Left ventricle myocardium inferior (tissue), 1 donor: ENCODE measurements around the gene TCFL5. TPM values are rescaled to one million over a fixed set of nuclear protein-coding genes. Genes with fewer than 3 reads are reported as not detected.

Experiments used
- DNase-seq: peaks from one replicate; pipeline ENCODE4 v3.0.0-alpha.2; 2020
- H3K27ac ChIP-seq: fragments of 200-600 bp; replicated peaks from 2 replicates; pipeline ENCODE4 v1.8.0; 2021
- H3K27me3 ChIP-seq: fragments of 200-600 bp; 2 replicates; pipeline ENCODE4 v1.8.0; 2021; ENCODE audit warnings: low read depth
- H3K36me3 ChIP-seq: fragments of 200-600 bp; 2 replicates; pipeline ENCODE4 v1.8.0; 2021
- H3K4me1 ChIP-seq: fragments of 200-600 bp; 2 replicates; pipeline ENCODE4 v1.8.0; 2021
- H3K4me3 ChIP-seq: fragments of 200-600 bp; 2 replicates; pipeline ENCODE4 v1.8.0; 2021; ENCODE audit warnings: mild to moderate bottlenecking, moderate library complexity
- H3K9me3 ChIP-seq: fragments of 200-600 bp; replicated peaks from 2 replicates; pipeline ENCODE4 v1.8.0; 2021
- intact Hi-C: fragments of 100-400 bp; cut with micrococcal nuclease; formaldehyde crosslinking; loops from one replicate; pipeline ENCODE4 v1.11.0; 2022
- long read RNA-seq: library from polyadenylated mRNA; unstranded; transcript quantifications from one replicate; pipeline ENCODE4 v2.0.0, GENCODE V29; 2021
- total RNA-seq: library from RNA; stranded (reverse); fragmentation: NEBNext Ultra II Directional; extraction: Animal tissue kit (Norgen Biotek cat#: 25700); gene quantifications from one replicate; pipeline ENCODE4 v1.2.1, GENCODE V29; 2021
- TF ChIP-seq, protein P1 (sequence below): fragments of 200-600 bp; IDR thresholded peaks from 2 replicates; pipeline ENCODE4 v1.8.0; 2021; ENCODE audit warnings: antibody characterized with exemption, mild to moderate bottlenecking, borderline replicate concordance
- donor health status: DM: no; HTN: yes; CAD: no; lungs with severe emphysema.

TCFL5 gene
- 6.6 TPM for total RNA-seq
- long read RNA-seq, transcript TCFL5-202 (6 exons, 2,456 nt): major isoform, 5 of 28 reads
- long read RNA-seq, partial matches to known transcripts: 4 of 28 reads
- long read RNA-seq, other reads (novel, unspliced or antisense): 15 of 28 reads

DNA sequence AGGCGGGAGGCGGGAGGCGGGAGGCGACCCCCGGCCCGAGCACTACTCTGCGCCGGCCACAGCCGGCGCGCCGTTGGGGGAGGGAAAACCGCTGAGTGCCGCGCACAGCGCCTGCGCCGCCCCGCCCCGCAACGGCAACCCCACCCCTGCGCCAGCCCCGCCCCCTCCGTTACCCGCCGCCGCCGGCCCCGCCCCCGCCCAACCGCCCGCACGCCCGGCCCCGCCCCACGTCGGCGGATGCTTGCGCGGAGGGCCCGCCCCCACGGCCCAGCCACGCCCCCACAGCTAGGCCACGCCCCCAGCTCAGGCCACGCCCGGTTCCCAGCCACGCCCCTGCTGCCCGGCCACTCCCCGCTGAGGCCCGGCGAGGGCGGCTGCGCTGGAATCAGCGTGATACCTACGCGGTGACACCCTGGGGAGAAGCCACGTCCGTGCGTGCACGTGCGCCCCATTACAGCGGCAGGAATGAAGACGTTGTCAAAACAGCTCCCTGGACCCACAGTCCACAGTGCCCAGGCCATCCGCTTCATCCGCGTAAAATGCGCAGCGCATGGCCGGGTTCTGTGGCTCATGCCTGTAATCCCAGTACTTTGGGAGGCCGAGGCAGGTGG is at the start of gene TCFL5:
Gene TCFL5, minus strand, starts transcription at position 97 of the 611 bp plus-strand sequence. CDS start 152 bp downstream, outside the sequence.
- Histone ChIP-seq H3K27me3 (no peaks in the 10 kb centered on the region), H3K4me3 (peak within 1 kb of the TSS; percentile 65), H3K4me1 (peaks cover 21% of the 10 kb centered on the region), H3K27ac (peak within 1 kb of the TSS; percentile 75), H3K9me3 (no peaks in the 10 kb centered on the region), H3K36me3 (peaks cover 6% of the 10 kb centered on the region)
- intact Hi-C loops: no loop called here
- TF ChIP-seq, protein P1, sequence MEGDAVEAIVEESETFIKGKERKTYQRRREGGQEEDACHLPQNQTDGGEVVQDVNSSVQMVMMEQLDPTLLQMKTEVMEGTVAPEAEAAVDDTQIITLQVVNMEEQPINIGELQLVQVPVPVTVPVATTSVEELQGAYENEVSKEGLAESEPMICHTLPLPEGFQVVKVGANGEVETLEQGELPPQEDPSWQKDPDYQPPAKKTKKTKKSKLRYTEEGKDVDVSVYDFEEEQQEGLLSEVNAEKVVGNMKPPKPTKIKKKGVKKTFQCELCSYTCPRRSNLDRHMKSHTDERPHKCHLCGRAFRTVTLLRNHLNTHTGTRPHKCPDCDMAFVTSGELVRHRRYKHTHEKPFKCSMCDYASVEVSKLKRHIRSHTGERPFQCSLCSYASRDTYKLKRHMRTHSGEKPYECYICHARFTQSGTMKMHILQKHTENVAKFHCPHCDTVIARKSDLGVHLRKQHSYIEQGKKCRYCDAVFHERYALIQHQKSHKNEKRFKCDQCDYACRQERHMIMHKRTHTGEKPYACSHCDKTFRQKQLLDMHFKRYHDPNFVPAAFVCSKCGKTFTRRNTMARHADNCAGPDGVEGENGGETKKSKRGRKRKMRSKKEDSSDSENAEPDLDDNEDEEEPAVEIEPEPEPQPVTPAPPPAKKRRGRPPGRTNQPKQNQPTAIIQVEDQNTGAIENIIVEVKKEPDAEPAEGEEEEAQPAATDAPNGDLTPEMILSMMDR: no peak
- peak; percentile 90 for DNase-seq

DNA sequence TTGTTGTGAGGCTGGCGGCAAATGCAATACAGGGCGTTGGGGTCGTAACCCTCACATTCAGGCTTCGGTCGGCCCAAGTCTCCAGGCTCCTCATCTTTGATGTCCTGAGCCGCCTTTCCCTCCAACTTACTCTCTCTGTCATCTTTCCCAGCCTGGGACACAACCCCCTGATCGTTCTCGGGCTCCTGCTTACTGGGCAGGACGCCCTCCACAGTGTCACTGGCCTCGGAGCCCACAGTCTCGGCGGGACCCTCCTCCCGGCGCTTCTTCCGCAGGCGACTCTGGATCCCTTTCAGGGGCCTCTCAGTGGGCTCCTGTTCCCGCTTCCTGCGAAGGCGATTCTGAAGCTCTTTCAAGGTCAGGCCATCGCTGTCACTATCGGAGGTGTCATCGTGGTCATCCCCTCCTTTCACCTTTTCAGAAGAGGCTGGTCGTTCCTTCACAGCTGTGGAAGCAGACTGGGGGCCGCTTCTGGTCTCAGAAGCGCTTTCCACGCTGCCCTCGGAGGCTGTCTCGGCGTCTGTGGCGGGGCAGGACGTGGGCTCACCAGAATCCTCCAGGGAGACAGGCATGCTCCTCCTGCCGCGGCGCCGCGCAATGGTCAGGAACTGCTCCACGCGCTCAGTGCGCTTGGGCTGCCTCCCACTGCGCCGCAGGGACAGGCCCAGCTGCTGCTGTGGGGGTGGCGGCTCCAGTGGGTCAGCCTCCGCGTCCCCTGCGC is 49.3 kb upstream of the TCFL5 start:
- peaks cover 52% of the 10 kb centered on the region for H3K4me1 ChIP-seq
- no peak overlapping the region for H3K4me3 ChIP-seq
- no peak for DNase-seq

DNA sequence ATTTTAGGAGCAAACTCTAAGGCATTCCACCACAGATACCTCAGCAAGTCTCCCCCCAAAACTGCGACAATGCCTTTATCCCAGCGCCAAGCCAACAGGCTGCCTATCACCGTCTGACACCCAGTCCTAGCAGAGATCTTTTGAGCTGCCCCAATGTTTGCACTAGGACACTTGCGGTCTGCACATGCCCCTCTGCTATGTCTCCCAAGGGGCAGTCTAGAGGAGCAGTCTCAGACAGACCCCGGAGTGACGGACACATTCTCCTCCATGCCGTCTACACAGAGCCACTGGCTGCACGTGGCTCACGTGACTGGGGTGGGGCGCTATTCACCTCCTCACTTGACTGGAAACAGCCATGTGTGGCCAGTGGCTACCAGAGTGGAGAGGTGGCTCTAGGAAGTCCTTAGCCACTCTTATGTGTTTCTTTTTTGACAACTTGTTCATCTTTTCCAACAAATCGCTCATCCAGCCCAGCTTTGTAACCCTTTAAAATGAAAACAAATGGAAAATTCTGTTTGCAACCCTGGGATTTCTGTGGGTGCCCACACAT is 48.7 kb upstream of the TCFL5 start:
- Histone ChIP-seq H3K27me3 (no peaks in the 10 kb centered on the region), H3K36me3 (peaks cover 82% of the 10 kb centered on the region), H3K4me1 (peaks cover 50% of the 10 kb centered on the region), H3K9me3 (no peaks in the 10 kb centered on the region), H3K4me3 (no peak overlapping the region), H3K27ac (no peak overlapping the region)
- TF ChIP-seq, protein P1: no peak
- intact Hi-C loops: no loop called here
- no peak for DNase-seq

More for the DNA sequence above, 49.3 kb upstream of the TCFL5 start:
- Histone ChIP-seq H3K36me3 (peaks cover 75% of the 10 kb centered on the region), H3K9me3 (no peaks in the 10 kb centered on the region), H3K27ac (no peak overlapping the region), H3K27me3 (no peaks in the 10 kb centered on the region)
- intact Hi-C loops: no loop called here
- TF ChIP-seq, protein P1: no peak

DNA sequence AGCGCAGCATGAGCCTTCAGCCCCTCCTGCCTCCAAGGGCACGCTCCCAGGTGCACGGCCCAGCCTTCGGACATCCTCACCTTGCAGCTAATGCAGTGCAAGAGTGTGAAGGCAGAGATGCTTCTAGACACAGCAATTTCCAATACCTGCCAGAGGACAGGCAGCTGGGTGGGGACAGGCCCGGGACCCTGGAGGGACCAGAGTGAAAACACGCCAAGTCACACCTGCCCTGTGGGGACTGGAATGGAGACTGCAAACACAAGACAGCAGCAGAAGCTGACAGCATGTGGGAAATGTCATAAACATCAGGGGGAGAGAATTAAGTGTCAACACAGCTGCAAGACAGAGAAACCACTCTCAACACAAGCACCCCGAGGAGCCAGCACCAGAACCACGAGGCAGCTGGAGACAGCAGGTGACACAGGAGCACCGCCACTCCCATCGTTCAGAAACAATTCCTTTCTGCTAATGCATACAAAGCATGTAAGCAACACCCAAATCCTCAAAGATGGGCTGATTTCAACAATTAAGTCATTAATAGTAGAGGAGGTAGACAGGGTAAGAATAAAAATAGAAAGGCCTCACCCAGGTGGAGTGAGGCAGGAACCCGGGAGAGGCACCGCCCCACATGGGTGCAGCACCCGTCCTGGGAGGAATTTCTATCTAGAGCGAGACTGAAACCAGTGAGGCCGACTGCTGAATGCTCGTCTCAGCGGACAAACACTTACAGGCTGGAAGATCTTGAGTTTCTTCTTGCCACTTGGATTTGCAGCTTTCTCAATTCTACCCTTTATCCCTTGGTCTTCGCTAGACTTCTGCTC is 47.6 kb upstream of the TCFL5 start:
- Histone ChIP-seq H3K27ac (no peak overlapping the region), H3K27me3 (no peaks in the 10 kb centered on the region), H3K4me3 (no peak overlapping the region), H3K9me3 (no peaks in the 10 kb centered on the region), H3K36me3 (peaks cover 93% of the 10 kb centered on the region), H3K4me1 (peaks cover 39% of the 10 kb centered on the region)
- TF ChIP-seq, protein P1: no peak
- DNase-seq: no peak
- intact Hi-C loops: no loop called here
